GM13976 (cell line): ENCODE measurements around the gene KCNS3.

ENCODE experiments used
- DNase-seq: peaks from one replicate; pipeline ENCODE4 v3.0.0; 2012; ENCODE audit warnings: low spot score
- in situ Hi-C: fragments of 300-500 bp; cut with MboI; formaldehyde crosslinking; loops from one replicate; pipeline ENCODE4 v1.12.0; 2022; ENCODE audit warnings: low sequenced_read_pairs, mixed read lengths, inconsistent platforms; ENCODE audit not compliant: unreplicated experiment
- TF ChIP-seq, protein P1 (sequence below): IDR thresholded peaks from 2 replicates; pipeline ENCODE4 v1.5.1; 2012; ENCODE audit warnings: borderline replicate concordance, mild to moderate bottlenecking; ENCODE audit not compliant: insufficient read depth; ENCODE audit errors: extremely low read depth, missing control alignments, control extremely low read depth

KCNS3 gene

DNA sequence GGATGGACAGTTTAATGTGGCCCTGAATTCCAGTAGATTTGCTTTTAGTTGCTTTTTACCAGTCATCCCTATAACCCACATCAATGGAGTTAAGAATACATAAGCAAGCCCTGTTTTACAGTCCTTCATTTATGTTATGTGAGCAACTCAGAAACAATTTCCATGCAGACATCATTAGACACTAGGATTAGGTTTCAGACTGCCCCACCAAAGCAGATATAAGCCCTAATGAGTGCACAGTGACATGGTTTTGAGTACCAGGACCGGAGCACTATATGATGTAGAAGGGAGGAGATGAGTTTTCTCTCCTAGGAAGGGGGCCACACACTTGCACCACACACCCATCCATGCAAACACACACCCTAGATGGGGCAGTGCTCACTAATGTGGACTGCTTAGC lies 15.5 kb downstream of the KCNS3 start:
- TF ChIP-seq, protein P1, sequence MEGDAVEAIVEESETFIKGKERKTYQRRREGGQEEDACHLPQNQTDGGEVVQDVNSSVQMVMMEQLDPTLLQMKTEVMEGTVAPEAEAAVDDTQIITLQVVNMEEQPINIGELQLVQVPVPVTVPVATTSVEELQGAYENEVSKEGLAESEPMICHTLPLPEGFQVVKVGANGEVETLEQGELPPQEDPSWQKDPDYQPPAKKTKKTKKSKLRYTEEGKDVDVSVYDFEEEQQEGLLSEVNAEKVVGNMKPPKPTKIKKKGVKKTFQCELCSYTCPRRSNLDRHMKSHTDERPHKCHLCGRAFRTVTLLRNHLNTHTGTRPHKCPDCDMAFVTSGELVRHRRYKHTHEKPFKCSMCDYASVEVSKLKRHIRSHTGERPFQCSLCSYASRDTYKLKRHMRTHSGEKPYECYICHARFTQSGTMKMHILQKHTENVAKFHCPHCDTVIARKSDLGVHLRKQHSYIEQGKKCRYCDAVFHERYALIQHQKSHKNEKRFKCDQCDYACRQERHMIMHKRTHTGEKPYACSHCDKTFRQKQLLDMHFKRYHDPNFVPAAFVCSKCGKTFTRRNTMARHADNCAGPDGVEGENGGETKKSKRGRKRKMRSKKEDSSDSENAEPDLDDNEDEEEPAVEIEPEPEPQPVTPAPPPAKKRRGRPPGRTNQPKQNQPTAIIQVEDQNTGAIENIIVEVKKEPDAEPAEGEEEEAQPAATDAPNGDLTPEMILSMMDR = no peak
- DNase-seq = no peak
- in situ Hi-C loops = no loop called here

DNA sequence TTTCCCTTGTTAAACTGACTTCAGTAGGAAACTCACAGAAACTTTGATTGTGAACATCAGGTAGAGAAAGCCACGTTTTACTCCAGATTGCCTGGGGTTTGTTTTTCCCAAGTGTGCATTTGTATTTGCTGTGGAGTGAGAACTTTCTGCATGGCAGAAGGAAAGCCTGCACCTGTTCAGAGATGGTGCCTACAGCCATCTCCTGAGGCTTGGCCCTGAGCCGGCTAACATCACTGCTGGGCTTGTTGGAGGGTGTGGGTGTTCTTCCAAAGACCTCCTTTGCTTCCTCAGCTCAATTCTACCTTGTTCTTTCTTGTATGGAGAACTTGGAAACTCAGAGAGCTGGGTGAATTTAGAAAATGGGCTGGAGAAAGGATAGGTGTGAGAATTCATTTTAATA lies 16.1 kb downstream of the KCNS3 start:
- in situ Hi-C loops = no loop called here
- no peak for DNase-seq
- TF ChIP-seq, protein P1 = no peak

DNA sequence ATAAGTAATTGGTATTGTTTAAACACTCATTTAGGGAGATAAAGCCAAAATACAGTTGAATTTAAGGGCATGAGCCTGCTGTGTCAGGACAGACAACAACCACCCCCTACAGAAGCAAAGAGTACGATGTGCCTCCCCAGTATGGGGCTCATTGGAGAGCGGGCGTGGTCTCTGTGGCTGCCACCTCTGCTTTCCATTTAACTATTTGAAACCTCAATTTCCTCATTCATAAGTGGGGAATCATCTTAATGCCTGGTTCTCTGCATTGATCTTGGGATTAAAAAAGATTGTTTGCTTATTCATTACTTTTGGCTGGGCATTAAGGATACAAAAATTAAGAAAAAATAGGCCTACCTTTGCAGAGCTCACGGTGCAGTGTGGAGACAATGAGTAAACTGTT lies 21.4 kb downstream of the KCNS3 start:
- TF ChIP-seq, protein P1 = no peak

DNA sequence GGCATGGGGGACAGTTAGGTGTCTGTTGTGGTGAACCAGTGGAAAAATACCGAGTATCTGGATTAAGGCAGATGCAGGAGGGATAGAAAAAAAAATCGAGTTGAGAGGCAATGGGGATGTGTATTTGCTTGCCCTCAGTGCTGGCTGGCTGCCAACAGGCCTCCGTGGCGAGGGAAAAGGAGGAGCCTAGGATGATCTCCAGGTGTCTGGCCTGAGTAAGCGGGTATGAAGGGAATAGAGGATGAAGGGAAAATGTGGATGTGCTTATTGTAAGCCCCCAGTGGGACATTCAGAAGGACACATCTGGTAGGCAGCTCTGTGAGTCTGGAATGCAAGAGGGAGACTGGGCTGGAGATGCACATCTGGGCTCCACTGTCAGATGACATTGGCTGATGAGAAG lies 22.8 kb downstream of the KCNS3 start:
- TF ChIP-seq, protein P1 = no peak

More for the DNA sequence above, 21.4 kb downstream of the KCNS3 start:
- no peak for DNase-seq
- in situ Hi-C loops = no loop called here

DNA sequence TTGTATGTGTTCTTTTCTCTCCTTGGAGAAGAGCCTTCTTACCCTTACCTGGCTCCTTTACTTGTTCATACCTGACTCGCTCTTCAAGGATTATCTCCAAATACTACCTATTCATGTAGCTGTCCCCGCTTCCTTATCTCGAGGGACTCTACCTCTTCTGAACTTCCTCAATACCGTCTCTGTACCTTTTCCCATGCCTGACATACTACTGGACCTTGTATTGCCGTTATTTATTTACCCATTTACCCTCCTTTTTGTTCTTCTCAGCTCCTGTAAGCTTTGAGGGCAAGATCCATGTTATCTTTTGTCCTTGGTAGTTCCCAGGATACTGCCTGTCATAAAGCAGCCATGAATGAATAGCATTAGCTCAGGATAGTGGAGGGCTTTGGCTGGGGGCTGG lies 32.5 kb downstream of the KCNS3 start:
- DNase-seq = no peak
- TF ChIP-seq, protein P1 = no peak
- in situ Hi-C loops = no loop called here

More for the DNA sequence above, 22.8 kb downstream of the KCNS3 start:
- in situ Hi-C loops = no loop called here
- DNase-seq = no peak

DNA sequence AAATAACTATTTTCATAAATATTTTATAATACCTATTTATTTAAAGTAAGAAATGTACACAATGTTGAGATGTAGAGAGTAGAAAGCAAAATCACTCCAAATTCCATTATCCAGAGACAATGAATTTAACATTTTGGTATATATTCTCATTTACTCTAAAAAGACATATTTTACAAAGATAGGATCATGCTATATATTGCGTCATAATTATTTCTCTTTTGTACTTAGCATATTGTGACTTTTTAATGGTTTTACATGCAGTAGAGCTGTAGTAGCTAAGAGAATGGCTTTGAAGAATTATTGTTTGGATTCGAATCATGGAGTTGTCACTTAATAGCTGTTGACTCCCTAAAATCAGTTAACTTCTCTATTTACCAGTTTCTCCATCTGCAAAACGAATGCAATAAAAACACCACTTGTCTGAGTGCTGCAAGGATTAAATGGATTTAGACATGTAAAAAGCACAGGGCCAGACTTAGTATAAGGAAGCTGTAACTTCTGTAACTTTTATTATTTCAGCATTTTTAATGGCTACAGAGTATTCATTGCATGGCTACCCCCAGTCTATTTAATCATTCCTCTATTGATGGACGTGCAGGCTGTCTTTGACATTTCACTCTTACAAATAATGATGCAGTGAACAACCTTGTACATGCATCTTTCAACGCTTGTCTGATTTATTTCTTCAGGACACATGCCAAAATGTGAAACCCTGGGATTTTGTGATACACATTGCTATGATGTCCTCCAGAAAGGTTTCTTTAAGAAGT lies 33.2 kb downstream of the KCNS3 start:
- TF ChIP-seq, protein P1 = no peak
- no peak for DNase-seq
- in situ Hi-C loops = no loop called here
